Fibroblast of the aortic adventitia (primary cell): ENCODE data around the gene EMP1. TPM values are rescaled to one million over a fixed set of nuclear protein-coding genes. Genes with fewer than 3 reads are reported as not detected.

Experiments
- DNase-seq: peaks from one replicate; pipeline ENCODE4 v3.0.0-alpha.2; 2010; ENCODE audit warnings: low read depth
- H3K4me3 ChIP-seq: 2 replicates; pipeline ENCODE4 v1.5.1; 2011; ENCODE audit warnings: low read depth, mild to moderate bottlenecking, control low read depth, low read length, moderate library complexity
- CTCF ChIP-seq: IDR thresholded peaks from 2 replicates; pipeline ENCODE4 v1.5.1; 2011; ENCODE audit warnings: mild to moderate bottlenecking, low read length, control low read depth, inconsistent platforms; ENCODE audit not compliant: insufficient read depth
- total RNA-seq: library from RNA; depleted of rRNA; stranded (reverse); fragments of >200 nt; gene quantifications from 2 replicates; pipeline ENCODE4 v1.2.3, GENCODE V29; 2012; ENCODE audit warnings: low replicate concordance

The EMP1 gene
- total RNA-seq, 1 donor: 244 TPM

GRCh38 chr12:13194401-13195110, 2.0 kb upstream of the EMP1 start:
- DNase-seq: peak; percentile 68
- no peak overlapping the region for H3K4me3 ChIP-seq
- no peak for TF ChIP-seq CTCF

GRCh38 chr12:13195250-13195649, 1.3 kb upstream of the EMP1 start:
- H3K4me3 ChIP-seq: no peak overlapping the region
- peak; percentile 58 for DNase-seq
- no peak for TF ChIP-seq CTCF

GRCh38 chr12:13195785-13196129, 769 bp upstream of the EMP1 start:
- peak; percentile 75 for DNase-seq
- no peak overlapping the region for H3K4me3 ChIP-seq
- no peak for TF ChIP-seq CTCF

- no peak for TF ChIP-seq CTCF
These were observed 506 bp downstream of the EMP1 start for GRCh38 chr12:13197032-13197431.

GRCh38 chr12:13197526-13198143, 1.1 kb downstream of the EMP1 start:
- H3K4me3 ChIP-seq: peak overlapping the region; percentile 97
- DNase-seq: peak; percentile 79
- no peak for TF ChIP-seq CTCF

More at GRCh38 chr12:13197032-13197431, 506 bp downstream of the EMP1 start:
- peak; percentile 39 for DNase-seq
- peak overlapping the region; percentile 97 for H3K4me3 ChIP-seq

GRCh38 chr12:13198241-13198640, 1.7 kb downstream of the EMP1 start:
- DNase-seq: no peak
- TF ChIP-seq CTCF: no peak
- peak overlapping the region; percentile 97 for H3K4me3 ChIP-seq
